RPMI7951 (cell line): ENCODE data around the gene SH2B2. TPM values are rescaled to one million over a fixed set of nuclear protein-coding genes. Genes with fewer than 3 reads are reported as not detected.

Experiments
- DNase-seq: peaks from one replicate; pipeline ENCODE4 v3.0.0-alpha.2; 2012; ENCODE audit warnings: low read depth
- total RNA-seq: library from RNA; depleted of rRNA; stranded (reverse); fragments of >200 nt; shearing (Covaris generic); gene quantifications from 2 replicates; pipeline ENCODE4 v1.2.3, GENCODE V29; 2014

Gene SH2B2
- total RNA-seq, 1 experiment from 2014 or later = 0.84 TPM

DNA sequence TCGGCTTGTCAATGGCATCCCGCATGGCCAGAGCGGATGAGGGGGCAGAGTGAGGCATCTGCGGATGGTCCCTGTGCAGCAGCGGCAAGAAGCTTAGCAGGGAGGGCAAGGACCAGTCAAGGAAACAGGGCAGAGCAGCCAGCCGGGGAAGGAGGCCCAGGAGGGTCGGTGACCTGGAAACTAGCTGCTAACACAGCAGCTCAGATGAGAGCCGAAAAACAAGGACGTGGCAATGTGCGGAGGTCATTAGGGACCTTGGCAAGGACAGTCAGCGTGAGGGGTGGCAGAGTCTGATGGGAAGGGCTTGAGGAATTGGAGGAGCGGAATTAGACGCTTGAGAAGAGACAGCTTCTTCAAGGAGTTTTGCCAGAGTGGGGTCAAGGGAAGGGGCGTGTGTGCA lies 20.1 kb upstream of the SH2B2 start:
- DNase-seq = no peak

DNA sequence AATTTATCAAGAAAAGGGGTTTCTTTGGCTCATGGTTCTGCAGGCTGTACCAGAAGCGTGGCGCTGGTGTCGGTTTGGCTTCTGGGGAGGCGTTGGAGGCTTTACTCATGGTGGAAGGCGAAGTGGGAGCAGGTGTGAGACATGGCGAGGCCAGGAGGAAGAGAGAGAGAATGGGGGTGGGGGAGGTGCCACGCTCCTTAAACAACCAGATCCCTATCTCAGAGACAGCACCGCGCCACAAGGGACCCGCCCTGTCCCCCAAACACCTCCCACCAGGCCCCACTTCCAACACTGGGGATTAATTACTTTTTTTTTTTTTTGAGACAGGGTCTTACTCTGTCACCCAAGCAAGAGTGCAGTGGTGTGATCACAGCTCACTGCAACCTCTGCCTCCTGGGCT lies 18.0 kb upstream of the SH2B2 start:
- no peak for DNase-seq

DNA sequence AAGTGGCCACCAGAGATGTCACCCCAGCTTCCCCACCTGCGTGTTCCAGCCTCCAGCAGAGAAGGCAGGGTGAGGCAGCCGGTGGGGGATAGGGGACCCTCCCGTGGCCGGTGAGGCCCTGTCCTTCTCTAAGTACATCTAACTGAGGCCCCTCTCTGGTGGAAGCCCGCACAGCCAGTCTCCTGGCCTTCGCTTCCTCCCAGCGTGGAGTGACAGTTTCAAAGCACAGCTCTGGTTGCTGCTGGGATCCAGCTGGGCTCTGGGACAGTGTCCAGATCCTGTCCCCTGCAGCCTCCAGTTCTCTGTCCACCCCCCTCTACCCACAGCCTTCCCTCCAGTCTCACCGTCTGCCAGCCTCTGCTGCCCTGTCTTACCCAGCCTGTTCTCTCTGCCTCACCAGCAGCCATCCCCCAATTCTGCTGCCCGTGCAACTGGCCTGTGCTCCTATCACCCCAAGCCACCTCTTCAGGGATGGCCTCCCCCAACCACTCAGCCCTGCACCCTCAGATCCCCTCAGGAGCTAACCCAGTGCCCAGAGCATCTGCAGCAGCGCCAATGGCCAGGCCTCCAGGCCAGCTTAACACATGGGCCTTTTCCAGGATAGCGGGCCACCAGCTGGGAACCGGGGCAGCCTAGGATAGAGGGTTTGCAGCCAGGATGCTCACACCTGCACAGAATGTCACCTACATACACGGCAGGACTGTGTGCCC lies 16.3 kb upstream of the SH2B2 start:
- DNase-seq = no peak

DNA sequence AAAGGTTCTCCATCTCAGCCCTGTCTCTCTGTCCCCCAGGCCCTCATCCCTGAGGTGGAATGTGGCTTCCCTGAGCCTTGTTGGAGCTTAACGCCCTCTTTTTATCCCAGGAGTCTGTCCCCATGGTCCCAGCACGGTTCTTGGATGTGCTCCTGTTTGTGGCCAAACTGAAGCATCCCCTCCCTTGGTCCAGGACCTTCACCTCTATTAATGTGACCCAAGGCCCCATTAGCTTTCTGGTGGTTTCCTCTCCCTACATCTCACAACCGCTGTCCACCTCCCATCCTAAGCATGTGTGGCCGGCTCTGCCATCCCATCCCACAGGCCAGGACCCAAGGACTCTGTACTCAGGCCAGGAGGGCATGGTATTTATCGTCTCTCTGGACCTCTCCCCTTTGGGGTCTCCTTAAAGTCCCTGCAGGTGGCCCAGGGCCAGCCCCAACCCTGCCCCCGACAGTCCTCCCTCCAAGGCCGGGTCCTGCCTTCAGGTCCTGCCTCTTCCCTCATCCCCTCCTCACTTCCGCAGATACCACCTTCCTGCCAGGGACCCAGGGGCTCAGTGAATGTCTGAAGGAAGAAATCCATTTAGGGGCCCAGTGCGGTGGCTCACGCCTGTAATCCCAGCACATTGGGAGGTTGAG lies 15.4 kb upstream of the SH2B2 start:
- DNase-seq = no peak

DNA sequence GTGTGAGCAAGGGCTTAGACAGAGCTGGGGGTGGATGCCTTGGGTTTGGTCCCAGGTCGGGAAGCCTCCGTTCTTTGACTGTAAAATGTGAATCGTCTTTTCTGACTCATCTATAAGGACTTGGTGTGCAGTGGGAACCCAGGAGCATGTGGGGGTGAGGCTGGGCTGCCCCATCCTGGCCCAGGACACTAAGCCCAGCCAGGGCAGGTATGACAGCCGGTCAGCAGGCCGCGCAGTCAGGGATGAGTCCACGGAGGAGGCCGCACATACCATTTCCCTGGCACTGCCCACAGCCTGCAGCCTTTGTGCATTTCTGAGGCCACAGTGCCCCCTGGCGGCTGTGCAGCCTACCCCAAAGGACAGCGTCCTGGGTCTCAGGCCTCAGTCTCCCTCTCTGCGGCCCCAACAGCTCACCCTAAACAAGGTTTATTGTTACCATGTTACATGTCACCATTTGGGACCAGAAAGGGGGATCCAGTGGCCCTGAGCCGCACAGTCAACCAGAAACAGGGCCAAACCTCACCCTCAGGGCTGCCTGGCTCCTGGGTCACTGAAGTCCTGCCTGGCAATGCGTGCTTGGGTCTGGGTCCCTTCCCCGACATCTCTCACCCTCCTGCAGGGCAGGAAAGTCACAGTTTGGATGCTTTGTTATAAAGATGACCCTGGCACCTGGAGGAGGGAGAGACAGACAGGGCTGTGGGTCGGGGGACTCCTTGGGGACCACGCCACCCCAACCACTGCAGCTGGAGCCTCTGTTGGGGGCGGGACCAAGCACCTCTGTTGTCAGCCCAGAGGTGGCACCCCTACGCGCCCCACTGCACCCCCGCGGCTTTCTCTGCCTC lies 14.4 kb upstream of the SH2B2 start:
- DNase-seq = peak; percentile 69

DNA sequence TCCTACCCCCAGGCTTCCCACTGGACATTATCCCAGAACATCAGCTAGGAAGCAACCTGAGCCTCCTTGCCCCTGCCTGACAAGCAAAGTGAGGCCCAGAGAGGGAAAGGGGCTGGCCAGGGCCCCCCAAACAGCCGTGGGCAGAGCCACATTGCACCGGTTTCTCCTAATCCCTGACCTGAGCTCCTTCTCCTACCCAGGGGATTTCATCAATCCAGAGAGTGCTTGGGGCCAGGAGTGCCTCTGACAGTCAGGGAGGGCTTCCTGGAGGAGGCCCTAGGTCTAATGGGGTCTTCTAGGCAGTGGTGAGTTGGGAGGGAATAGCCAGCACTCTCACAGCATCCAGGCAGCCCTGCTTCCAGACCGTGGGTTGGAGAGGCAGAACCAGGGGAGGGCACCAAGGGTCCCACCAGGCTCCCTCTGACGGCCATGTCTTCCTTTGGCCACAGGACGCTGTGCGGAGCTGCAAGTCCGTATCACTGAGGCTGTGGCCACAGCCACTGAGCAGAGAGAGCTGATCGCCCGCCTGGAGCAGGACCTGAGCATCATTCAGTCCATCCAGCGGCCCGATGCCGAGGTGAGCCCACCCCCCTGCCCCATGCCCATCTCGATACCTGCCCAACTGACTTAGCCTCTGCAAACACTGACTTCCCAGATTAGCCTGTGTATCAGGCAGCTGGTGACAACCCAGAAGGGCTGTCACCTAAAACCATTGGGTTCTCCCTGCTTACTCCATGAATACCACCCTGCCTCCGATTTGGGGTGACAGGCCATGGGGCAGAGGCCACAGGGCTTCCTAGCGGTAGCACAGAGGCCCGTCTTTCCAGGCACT lies 13.5 kb upstream of the SH2B2 start:
- DNase-seq = no peak

DNA sequence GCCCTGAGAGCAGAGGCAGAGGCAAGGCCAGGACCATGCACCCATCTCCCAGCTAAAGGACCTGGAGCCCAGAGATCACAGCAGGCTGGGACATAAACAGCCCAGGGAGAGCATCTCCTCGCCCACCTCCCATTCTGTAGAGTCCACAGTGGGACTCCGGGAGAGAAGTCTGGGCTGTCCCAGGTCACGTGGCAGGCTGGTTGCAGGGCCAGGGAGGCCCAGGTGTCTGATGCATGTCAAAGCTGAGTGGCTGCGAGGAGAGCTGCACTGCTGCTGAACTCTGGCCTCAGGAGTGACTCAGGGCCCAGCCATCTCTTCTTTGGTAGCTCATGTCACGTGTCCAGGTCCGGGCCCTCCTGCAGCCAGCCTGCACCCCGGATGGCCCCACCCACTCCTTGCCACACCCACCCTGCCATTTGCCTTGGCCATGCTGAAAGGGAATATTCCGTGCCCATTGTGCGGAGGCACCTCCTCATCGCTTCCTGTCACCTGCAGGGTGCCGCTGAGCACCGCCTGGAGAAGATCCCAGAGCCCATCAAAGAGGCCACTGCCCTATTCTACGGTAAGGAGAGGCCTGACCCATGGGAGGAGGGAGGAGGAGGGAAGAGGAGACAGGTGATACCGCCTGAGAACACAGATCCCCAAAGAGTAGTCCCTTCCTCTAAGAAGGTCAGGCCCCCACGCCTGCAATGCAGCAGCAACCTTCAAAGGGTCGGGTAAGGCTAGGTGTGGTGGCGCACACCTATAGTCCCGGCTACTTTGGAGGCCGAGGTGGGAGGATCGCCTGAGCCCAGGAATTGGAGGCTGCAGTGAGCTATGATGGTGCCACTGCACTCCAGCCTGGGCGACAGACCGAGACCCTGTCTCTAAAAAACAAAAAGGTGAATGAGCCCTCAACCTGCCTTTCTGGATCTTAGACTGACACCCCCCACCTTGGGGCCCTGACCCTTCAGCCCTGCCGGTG lies 12.6 kb upstream of the SH2B2 start:
- DNase-seq = peak; percentile 81

DNA sequence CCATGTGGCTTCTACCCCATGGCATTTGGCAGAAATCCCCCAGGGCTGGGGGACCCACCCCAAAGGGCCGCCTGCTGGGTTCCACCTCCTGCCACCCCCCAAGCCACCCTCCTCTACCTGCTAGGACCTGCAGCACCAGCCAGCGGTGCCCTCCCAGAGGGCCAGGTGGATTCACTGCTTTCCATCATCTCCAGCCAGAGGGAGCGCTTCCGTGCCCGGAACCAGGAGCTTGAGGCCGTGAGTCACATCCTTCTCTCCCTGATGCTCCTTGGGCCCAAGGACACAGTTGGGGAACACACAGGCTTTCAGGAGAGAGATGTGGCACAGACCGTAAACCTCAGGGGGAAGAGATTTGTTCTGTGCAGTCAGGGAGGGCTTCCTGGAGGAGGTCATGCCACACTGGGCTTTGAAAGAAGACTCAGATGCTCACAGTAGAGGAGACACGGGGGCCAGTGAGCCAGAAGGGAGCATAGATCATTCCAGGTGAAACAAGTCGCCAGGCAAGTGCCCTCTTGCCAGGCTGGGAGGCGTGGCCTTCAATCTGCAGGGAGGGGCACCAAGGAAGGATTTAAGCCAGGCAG lies 11.5 kb upstream of the SH2B2 start:
- DNase-seq = no peak

DNA sequence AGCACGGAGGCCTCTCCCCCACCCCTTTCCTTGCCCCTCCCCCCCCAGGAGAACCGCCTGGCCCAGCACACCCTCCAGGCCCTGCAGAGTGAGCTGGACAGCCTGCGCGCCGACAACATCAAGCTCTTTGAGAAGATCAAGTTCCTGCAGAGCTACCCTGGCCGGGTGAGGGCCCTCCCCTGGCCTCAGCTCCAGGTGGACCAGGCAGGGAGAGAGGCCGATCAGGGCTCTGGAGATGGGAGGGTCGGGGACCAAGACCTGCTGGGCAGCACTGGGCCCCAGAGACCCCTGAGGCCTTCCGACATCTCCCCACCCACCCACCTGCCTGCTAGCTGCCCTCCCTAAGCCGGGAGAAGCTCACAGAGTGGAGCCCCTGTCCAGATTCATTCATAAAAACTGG lies 8.8 kb upstream of the SH2B2 start:
- no peak for DNase-seq

DNA sequence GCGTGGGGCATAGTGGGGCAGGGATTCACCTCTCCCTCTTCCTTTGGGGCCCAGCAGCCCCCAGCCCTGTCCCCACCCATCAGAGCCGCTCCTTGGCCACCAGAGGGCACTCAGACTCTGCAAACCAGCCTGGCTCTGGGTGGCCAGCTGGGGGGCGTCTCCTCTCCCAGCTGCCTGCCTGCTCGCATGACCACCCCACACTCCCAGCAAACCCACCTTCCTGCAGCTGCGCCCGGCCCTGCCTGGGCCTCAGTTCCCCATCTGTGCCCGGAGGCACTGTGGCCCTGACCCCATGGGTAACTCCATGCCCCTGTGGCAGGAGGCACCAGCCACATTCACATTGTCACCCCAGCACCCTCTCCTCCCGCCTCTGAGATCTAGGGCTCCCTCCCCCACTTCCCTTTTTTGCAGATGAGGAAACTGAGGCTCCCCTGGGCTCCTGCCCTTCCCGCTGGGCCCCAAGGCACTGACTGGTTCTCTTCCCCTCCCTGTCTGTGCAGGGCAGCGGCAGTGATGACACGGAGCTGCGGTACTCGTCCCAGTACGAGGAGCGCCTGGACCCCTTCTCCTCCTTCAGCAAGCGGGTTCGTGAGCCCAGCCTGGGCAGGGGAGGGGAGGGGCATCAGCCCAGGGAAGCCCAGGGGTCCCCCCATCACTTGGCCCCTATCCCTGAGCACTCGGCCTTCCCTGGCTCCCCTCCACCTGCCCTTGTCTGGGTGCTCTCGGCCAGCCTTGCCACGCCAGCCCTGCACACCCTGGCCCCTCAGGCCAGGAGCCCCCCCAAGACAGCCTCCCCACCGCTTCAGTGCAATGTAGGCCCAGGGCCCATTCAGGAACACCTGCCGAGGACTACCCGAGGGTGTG lies 6.9 kb upstream of the SH2B2 start:
- peak; percentile 58 for DNase-seq

DNA sequence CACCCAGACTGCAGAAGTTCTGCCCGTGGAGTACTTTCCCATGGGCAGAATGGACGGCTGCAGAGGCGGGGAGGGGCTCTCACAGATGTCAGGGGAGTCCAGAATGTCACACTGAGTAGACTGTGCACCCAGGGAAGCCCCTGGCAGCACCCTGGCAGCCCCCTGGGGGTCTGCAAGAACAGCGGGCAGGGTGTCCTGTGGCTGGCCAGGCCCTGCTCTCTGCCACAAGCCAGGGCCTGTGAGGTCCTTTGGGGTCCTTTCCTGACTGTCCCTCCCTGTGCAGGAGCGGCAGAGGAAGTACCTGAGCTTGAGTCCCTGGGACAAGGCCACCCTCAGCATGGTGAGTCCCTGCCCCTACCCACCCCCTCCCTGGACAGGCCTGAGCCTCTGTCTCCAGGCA lies 6.1 kb upstream of the SH2B2 start:
- DNase-seq = no peak

DNA sequence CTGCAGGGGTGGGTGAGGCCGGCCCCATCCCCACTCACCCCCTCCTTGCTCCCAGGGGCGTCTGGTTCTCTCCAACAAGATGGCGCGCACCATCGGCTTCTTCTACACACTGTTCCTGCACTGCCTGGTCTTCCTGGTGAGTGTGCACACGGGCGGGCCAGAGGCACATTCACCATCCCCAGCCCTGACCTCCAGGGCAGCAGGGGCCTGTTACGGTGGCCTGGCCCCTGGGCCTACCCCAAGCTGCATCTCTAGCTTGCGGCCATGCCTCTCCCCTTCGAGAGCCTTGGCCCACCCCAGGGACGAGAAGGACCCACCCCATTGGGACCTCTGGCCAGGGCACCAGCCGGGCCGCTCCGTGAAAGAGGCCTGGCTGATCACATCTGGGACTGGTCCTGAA lies 4.9 kb upstream of the SH2B2 start:
- no peak for DNase-seq

DNA sequence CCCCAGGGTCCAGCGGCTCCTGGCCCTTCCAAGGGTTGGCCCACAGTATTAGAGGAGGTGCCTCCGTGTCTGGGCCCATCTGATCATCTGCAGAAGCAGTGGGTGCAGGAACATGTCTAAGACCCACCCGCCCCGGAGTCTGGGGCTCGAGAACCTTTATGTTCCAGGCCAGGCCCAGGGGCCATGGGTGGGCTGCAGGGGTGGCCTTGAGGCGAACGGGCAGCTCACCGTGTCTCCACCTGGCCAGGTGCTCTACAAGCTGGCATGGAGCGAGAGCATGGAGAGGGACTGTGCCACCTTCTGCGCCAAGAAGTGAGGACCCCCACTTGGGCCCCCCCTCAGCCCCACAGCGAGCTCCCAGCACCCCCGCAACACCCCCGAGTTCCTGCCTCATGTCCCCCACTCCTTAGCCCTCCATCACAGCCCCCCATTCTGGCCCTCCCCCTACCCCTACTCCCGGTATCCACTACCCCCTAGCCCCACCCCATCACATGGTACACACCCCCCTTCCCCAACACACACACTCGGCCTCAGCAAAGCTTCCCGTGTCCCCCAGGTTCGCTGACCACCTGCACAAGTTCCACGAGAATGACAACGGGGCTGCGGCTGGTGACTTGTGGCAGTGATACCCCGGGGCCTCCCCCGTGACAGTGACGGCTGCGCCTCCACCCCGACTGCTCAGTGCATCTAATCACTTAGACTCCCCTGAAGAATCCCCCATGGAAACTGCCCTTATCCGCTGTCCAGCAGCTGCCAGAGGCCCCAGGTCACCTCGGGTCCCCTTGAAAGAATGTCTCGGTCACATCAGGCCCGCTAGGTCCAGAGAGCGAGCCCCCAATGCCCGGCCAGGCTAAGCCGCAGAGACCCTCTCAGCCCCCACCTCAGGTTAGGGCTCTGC lies 4.0 kb upstream of the SH2B2 start:
- DNase-seq = no peak

DNA sequence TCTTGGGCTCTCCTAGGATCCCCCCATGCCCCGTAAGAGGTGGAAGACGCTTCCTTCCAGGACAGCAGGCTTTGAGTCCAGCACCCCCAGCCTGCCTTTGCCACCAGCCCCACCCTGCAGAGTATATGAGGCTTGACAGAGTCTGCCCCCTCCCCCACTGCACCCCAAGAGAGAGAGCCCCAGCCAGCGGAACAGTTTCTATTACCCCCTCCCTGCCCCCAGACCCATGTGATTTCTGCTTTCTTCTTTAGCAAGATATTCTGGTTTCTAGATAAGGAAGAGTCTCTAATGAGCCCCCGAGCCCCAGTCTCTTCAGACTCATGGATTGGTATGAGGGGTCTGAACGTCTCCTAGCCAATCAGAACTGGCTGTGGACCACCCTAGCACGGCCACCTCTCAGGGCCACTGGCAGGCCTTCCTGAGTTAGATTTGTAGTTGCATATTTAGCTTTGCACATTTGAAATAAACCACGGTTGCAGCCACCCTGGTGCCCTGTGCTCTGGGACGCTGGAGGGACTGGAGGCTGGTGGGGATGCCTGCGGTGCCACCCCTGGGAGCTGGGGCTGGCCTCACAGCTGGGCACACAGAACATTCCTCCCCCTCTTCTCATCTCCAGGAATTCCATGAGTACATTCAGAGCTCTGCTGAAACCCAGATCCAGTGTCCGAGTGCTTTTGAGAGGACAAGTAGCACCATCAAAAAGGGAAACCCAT lies 3.0 kb upstream of the SH2B2 start:
- DNase-seq = no peak

DNA sequence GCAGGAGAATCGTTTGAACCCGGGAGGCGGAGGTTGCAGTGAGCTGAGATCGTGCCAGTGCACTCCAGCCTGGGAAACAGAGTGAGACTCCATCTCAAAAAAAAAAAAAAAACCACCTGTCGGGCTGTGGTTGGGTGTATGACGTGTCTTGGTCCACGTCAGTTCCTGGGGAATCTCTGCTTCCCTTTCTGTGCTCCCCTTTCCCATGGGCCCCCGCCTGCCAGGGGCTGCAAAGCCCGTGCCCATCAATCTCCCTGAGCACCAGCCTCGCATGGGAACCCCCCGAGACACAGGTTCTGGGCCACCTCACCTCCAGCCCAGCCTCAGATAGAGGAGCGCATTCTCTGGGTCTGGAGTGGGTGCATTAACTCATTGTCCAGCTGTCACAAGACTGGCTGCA lies 2.3 kb upstream of the SH2B2 start:
- DNase-seq = peak; percentile 14

DNA sequence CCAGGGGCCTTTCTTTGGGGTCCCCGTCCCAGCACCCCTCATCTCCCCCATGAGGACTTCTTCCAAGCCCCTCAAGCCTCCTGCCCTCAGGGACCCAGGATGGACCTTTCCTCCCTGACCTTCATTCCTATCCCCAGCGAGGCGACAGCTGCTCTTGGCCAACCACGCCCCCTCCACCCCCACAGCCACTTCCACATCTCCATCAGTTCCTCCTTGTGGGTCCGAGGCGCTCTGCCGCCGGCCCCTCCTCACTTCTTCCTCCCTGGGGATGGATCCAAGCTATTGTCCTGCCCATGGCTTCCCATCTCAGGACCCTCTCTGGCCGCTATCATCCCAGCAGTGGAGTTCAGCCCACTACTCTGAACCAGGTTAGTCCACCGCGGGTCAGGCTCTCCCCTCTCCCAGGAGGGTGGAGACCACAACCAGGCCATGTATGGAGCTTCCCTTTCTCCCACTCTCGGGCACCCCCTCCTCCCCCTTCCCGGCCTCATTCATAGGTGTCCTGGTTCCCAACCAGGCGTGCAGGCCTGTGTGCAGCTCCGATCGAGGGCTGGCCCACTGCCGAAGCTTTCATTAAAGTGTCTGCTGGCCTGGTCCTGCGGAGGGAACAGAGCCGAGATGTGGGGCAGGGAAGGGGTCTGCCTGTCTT lies 1.7 kb upstream of the SH2B2 start:
- no peak for DNase-seq

DNA sequence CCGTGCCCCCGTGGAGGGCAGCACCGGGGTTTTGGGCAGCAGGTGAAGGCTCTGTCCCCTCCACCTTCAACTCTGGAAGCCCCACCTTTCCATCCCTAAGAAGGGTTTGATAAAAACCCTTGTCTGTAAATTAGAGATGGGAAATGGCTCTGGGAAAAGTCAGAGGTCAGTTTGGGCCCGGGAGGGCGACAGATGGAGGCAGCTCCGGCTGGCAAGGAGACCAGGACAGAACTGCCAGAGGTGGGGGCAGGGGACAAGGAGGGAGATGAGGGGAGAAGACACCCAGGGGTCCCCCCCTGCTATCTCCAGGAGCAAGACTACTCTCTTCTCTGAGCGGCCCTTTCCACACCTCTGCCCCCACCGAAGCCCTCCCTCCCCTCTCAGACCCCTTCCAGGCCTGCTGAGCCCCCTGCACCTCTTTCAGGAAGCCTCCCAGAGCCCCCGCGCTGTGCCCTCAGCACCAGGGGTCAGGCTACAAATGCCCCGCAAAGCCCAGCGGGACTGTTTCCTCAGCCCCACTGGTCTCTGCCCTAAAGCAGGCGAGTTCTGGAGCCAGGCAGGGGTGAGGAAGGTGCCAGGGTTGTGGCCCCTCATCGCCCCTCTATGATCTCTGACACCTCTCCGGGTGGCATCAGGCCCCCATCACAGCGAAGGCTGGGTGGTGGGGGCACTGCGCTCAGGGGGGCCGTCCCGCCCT lies 980 bp upstream of the SH2B2 start:
- no peak for DNase-seq
